Fibroblast of mammary gland (primary cell): ENCODE data around the gene AKAP13.

ENCODE experiments used
- DNase-seq: peaks from one replicate; pipeline ENCODE4 v3.0.0-alpha.2; 2010; ENCODE audit warnings: low read depth
- H3K4me3 ChIP-seq: 2 replicates; pipeline ENCODE4 v1.5.1; 2011; ENCODE audit warnings: low read depth, mild to moderate bottlenecking, low read length, moderate library complexity; ENCODE audit not compliant: control insufficient read depth
- CTCF ChIP-seq: conservative IDR thresholded peaks from 2 replicates; pipeline ENCODE4 v1.5.1; 2011; ENCODE audit warnings: low read depth, low read length, inconsistent platforms; ENCODE audit not compliant: control insufficient read depth, insufficient read depth

The AKAP13 gene

GRCh38 chr15:85600001-85600400 lies 219.6 kb downstream of the AKAP13 start:
- TF ChIP-seq CTCF, result no peak
- no peak overlapping the region for H3K4me3 ChIP-seq
- DNase-seq, result no peak

DNA sequence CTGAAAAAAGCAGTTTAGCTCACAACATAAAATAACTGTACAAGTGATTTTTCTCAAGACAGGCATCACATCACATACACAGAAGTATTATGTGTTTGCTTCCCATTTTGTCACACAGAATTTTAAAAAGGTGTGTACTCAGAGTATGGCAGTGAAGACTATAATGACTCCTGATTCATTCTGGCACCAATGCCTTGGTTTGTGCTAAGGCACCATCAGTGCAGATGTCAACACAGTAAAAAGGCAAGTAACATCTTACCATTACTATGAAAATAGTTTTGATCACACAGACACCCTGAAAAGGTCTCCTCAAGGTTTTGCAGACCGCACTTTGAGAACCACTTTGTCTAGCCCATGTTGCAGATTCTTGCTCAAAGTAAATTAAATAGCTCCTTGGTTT lies 222.8 kb downstream of the AKAP13 start:
- no peak for DNase-seq
- no peak for TF ChIP-seq CTCF
- H3K4me3 ChIP-seq, result no peak overlapping the region

- TF ChIP-seq CTCF, result no peak
- no peak for DNase-seq
- no peak overlapping the region for H3K4me3 ChIP-seq
Observed at GRCh38 chr15:85603703-85604102, 223.3 kb downstream of the AKAP13 start.

- no peak for DNase-seq
- no peak overlapping the region for H3K4me3 ChIP-seq
- TF ChIP-seq CTCF, result no peak
Observed at GRCh38 chr15:85604194-85604593, 223.8 kb downstream of the AKAP13 start.

- H3K4me3 ChIP-seq, result no peak overlapping the region
- no peak for DNase-seq
- TF ChIP-seq CTCF, result no peak
Observed at GRCh38 chr15:85606738-85607137, 226.3 kb downstream of the AKAP13 start.

DNA sequence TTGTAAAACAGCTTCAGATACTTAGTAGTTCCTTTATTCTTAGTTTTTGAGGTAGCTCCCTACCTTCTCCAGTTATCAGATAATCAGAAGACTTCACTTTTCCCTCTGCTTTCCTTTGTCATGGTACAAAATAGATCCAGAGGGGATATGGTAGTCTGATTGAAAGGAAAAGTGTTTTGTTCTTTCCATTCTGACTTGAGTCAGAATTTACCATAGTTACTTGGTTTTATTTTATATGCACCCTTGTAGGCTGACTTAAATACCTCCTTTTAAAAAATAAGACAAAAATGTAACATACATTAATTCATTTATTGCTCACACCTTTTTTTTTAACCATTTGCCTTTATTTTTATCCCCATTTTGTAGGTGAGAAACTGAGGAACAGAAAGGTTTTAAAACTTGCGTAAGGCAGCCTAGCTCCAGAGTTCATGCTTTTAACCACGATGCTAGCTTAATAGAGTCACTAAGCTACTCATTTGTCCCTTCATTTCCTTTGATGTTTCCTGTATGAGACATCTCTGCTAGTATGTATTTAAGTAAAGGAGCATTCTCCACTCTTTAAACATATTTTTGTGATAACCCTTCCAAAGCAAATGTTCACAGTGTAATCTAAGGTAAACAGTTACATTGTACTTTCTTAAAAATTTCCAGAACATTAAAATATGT lies 226.9 kb downstream of the AKAP13 start:
- TF ChIP-seq CTCF, result no peak
- DNase-seq, result peak; percentile 70
- H3K4me3 ChIP-seq, result no peak overlapping the region

DNA sequence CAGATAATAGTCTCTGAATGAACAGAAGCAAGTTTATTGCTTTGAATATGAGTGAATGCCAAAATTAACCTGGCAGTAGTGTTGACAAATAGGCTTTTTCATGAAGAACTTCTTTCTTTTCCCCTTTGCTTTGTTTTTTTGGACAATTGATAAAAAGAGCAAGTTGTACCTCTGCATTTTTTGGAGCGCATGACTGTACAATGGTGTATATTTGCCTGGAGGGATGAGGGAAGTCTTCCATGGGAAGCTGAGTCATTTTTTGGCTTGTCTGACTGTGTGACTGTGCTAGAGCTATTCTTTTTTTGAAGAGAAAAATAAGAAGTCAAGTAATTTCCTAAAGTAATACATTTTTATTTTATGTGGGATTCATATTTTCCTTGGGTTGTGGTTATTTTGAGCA lies 227.4 kb downstream of the AKAP13 start:
- peak; percentile 91 for DNase-seq
- no peak for TF ChIP-seq CTCF
- H3K4me3 ChIP-seq, result no peak overlapping the region
